Common myeloid progenitor, CD34-positive (primary cell): ENCODE results near the gene EPB41L4B.
A peak's percentile ranks its signal among the peaks of the same experiment; 100 is the strongest.

Experiments used
- CTCF ChIA-PET: fragments of 350-600 bp; sonication (Branson Sonifier 250); formaldehyde crosslinking; loops from one replicate; lab custom pipeline; 2021; ENCODE audit warnings: antibody characterized with exemption; lab: Charles Lee
- POLR2A ChIA-PET: fragments of 350-600 bp; sonication (Branson Sonifier 250); formaldehyde crosslinking; loops from one replicate; lab custom pipeline; 2021; ENCODE audit warnings: antibody characterized with exemption; lab: Charles Lee
- DNase-seq, 3 donors: peaks; one replicate each; pipeline versions ENCODE4 v3.0.0 to v3.0.0-alpha.2; 2013
- H3K27ac ChIP-seq, 2 experiments: 1 replicate in 1 of 2; 2 replicates in 1 of 2; pipeline ENCODE4 v1.7.0; 2013; ENCODE audit warnings: inconsistent platforms in 2 of 2, low read length in 2 of 2, mild to moderate bottlenecking in 2 of 2, low read depth in 1 of 2, moderate library complexity in 1 of 2; ENCODE audit not compliant: severe bottlenecking in 2 of 2, insufficient read depth in 1 of 2, poor library complexity in 1 of 2
- H3K27me3 ChIP-seq, 5 experiments: replicated peaks in 2 of 5; 1 replicate in 3 of 5; 2 replicates in 2 of 5; pipeline versions ENCODE4 v1.6.1 to v1.7.0; 2013; ENCODE audit warnings: low read length in 4 of 5, mild to moderate bottlenecking in 2 of 5, moderate library complexity in 2 of 5, inconsistent platforms in 1 of 5; ENCODE audit not compliant: insufficient read depth in 5 of 5, control insufficient read depth in 4 of 5
- H3K36me3 ChIP-seq, 4 experiments: 1 replicate in 2 of 4; 2 replicates in 2 of 4; pipeline versions ENCODE4 v1.6.1 to v1.7.0; 2013; ENCODE audit warnings: low read length in 3 of 4, control low read depth in 1 of 4, mild to moderate bottlenecking in 1 of 4; ENCODE audit not compliant: control insufficient read depth in 4 of 4, insufficient read depth in 4 of 4
- H3K4me1 ChIP-seq, 4 experiments: 1 replicate in 3 of 4; 2 replicates in 1 of 4; pipeline versions ENCODE4 v1.6.1 to v1.7.1; 2013; ENCODE audit warnings: low read length in 3 of 4, mild to moderate bottlenecking in 3 of 4, control low read depth in 1 of 4, inconsistent platforms in 1 of 4, moderate library complexity in 1 of 4; ENCODE audit not compliant: control insufficient read depth in 4 of 4, insufficient read depth in 4 of 4; ENCODE audit errors: control extremely low read depth in 1 of 4
- H3K4me3 ChIP-seq, 7 experiments: 1 replicate in 4 of 7; 2 replicates in 3 of 7; pipeline versions ENCODE4 v1.5.1 to v1.7.0; 2013; ENCODE audit warnings: mild to moderate bottlenecking in 7 of 7, low read length in 6 of 7, moderate library complexity in 6 of 7, inconsistent platforms in 2 of 7, low read depth in 2 of 7, control low read depth in 1 of 7; ENCODE audit not compliant: insufficient read depth in 4 of 7, control insufficient read depth in 1 of 7; ENCODE audit errors: extremely low read depth in 1 of 7
- H3K9me3 ChIP-seq, 5 experiments: 1 replicate in 4 of 5; 2 replicates in 1 of 5; pipeline versions ENCODE4 v1.6.1 to v1.7.1; 2013; ENCODE audit warnings: low read length in 4 of 5, mild to moderate bottlenecking in 2 of 5, inconsistent platforms in 1 of 5, low read depth in 1 of 5, moderate library complexity in 1 of 5; ENCODE audit not compliant: control insufficient read depth in 4 of 5, insufficient read depth in 2 of 5; ENCODE audit errors: control extremely low read depth in 1 of 5
- WGBS: methylation state at CpG from one replicate; pipeline ENCODE4 v1.1.5; 2013; ENCODE audit not compliant: insufficient coverage; 5-methylcytosine and 5-hydroxymethylcytosine counted together

The EPB41L4B gene

DNA sequence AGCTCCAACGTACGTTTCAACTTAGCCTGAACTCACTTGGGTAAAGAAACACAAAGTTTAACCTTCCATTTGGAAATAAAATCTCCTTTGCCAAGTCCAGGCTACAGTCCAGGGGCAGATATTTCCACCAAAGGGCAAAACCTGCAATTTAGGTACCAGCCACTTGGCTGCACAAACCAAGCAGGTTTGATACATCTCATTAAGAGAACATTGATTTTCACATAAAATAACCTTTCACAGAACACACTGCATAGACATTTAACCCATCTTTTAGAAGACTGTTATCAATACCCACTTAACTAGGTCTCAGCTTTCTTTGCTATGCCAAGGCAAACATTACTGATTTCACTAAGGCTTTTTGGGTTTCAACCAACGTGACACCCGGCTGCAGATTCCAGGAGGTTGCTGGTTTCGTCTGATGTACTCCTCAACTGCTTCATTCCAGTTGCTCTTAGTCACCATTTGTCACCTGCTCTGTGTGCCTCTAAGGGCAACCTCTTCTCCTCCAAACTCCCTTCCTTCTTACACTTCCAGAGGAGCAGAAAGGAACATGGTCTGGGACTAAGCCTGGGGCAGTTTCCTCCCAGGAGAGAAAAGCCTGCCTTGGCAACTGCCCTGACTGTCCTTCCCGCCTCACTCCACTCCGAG lies 67.1 kb downstream of the EPB41L4B start:
- WGBS: 95% methylated on average over 7 of the region's 7 CpGs
- Histone ChIP-seq H3K36me3 (no peaks in the 10 kb centered on the region), H3K27ac (no peak overlapping the region), H3K4me3 (no peak overlapping the region), H3K27me3 (peaks cover 0 to 74% (median 17%) of the 10 kb centered on the region in 5 experiments), H3K4me1 (no peaks in the 10 kb centered on the region), H3K9me3 (no peaks in the 10 kb centered on the region)
- ChIA-PET CTCF (no interaction called here), POLR2A (no interaction called here)
- no peak for DNase-seq

DNA sequence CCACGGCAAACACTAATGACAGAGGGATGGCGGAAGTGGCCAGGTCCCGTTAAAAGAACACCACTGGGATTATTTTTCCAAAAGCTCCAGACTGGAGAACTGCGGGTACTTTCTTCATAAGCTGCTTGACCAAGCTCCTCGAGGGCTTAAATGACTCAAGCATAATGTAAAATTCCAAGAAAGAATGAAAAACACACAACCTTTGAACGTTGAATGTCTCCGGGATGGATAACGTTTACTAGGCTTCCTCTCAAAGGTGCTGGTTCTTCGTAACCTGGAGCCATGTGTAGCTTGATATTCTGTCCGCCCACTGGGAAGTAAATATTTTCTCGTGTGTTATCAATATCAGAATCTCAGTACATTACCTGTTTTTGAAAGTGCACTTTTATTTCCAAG lies 67.6 kb downstream of the EPB41L4B start:
- Histone ChIP-seq H3K27me3 (peaks cover 0 to 69% (median 17%) of the 10 kb centered on the region in 5 experiments), H3K36me3 (no peaks in the 10 kb centered on the region), H3K4me1 (no peaks in the 10 kb centered on the region), H3K4me3 (no peak overlapping the region), H3K9me3 (no peaks in the 10 kb centered on the region), H3K27ac (no peak overlapping the region)
- ChIA-PET POLR2A (no interaction called here), CTCF (no interaction called here)
- WGBS: 98% methylated on average over 11 of the region's 11 CpGs
- DNase-seq: no peak

DNA sequence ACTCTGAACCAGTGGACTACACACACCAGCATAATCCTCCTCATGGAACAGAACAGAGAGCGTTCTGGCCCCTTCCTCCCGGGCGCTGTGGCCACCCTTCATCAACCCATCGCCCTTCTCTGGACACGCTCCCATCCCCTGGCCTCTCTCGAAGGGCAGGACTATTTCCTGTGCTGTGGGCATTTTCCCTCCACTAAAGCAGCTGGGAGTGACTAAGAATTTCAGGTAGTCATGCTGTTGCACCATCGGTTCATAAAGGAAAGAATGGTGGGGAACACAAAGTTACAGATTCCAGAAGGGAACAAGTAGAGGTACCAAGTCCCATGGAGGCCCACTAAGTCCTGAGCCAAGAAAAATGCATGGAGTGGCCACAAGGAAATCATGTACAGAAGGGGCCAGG lies 68.6 kb downstream of the EPB41L4B start:
- CTCF ChIA-PET: no interaction called here
- no peak overlapping the region for H3K4me3 ChIP-seq
- H3K4me1 ChIP-seq: no peaks in the 10 kb centered on the region
- DNase-seq: no peak
- H3K27ac ChIP-seq: no peak overlapping the region
- no peaks in the 10 kb centered on the region for H3K9me3 ChIP-seq
- no peaks in the 10 kb centered on the region for H3K36me3 ChIP-seq
- peaks cover 0 to 65% (median 17%) of the 10 kb centered on the region in 5 experiments for H3K27me3 ChIP-seq
- POLR2A ChIA-PET: no interaction called here
- WGBS: 93% methylated on average over 7 of the region's 7 CpGs

- WGBS: 93% methylated on average over 5 of the region's 5 CpGs
- H3K36me3 ChIP-seq: no peaks in the 10 kb centered on the region
- H3K9me3 ChIP-seq: no peaks in the 10 kb centered on the region
- CTCF ChIA-PET: no interaction called here
- POLR2A ChIA-PET: no interaction called here
- DNase-seq: no peak
- H3K4me3 ChIP-seq: no peak overlapping the region
- H3K27ac ChIP-seq: no peak overlapping the region
- no peaks in the 10 kb centered on the region for H3K4me1 ChIP-seq
- H3K27me3 ChIP-seq: peaks cover 0 to 64% (median 17%) of the 10 kb centered on the region in 5 experiments
Observed at GRCh38 chr9:109251776-109252106, 69.1 kb downstream of the EPB41L4B start.

- peak in 2 of 3 donors; percentile 9 to 13 for DNase-seq
- 80% methylated on average over 3 of the region's 10 CpGs for WGBS
- Histone ChIP-seq H3K27ac (no peak overlapping the region), H3K9me3 (no peaks in the 10 kb centered on the region), H3K4me1 (no peaks in the 10 kb centered on the region), H3K27me3 (peaks cover 0 to 64% (median 18%) of the 10 kb centered on the region in 5 experiments), H3K4me3 (no peak overlapping the region), H3K36me3 (no peaks in the 10 kb centered on the region)
- POLR2A ChIA-PET: no interaction called here
- CTCF ChIA-PET: no interaction called here
Observed at GRCh38 chr9:109251080-109251775, 69.6 kb downstream of the EPB41L4B start.

GRCh38 chr9:109250771-109251079 lies 70.1 kb downstream of the EPB41L4B start:
- H3K4me1 ChIP-seq: no peaks in the 10 kb centered on the region
- H3K27me3 ChIP-seq: peaks cover 0 to 66% (median 18%) of the 10 kb centered on the region in 5 experiments
- H3K36me3 ChIP-seq: no peaks in the 10 kb centered on the region
- ChIA-PET POLR2A (interaction anchor here (0.5 kb wide), 1 partner anchor 614 kb away, joined by 3 read pairs; no protein-coding TSS in a partner anchor), CTCF (no interaction called here)
- H3K9me3 ChIP-seq: no peaks in the 10 kb centered on the region
- 96% methylated on average over 3 of the region's 3 CpGs for WGBS
- H3K27ac ChIP-seq: no peak overlapping the region
- no peak for DNase-seq
- H3K4me3 ChIP-seq: no peak overlapping the region

- peaks cover 4 to 66% (median 21%) of the 10 kb centered on the region in 5 experiments for H3K27me3 ChIP-seq
- POLR2A ChIA-PET: interaction anchor here (0.5 kb wide), 1 partner anchor 614 kb away, joined by 3 read pairs; no protein-coding TSS in a partner anchor
- DNase-seq: no peak
- no peak overlapping the region for H3K4me3 ChIP-seq
- WGBS: 93% methylated on average over 9 of the region's 12 CpGs
- no peak overlapping the region for H3K27ac ChIP-seq
- no peaks in the 10 kb centered on the region for H3K9me3 ChIP-seq
- CTCF ChIA-PET: no interaction called here
- H3K4me1 ChIP-seq: no peaks in the 10 kb centered on the region
- H3K36me3 ChIP-seq: no peaks in the 10 kb centered on the region
Observed at GRCh38 chr9:109250311-109250741, 70.5 kb downstream of the EPB41L4B start.
